Suprapubic skin (tissue), 4 donors: ENCODE data around the gene BBS10. TPM values are rescaled to one million over a fixed set of nuclear protein-coding genes. Genes with fewer than 3 reads are reported as not detected.

ENCODE experiments used
- DNase-seq, 2 donors: peaks; one replicate each; pipeline ENCODE4 v3.0.0-alpha.2; 2019; ENCODE audit warnings: low spot score in 2 of 2
- H3K27ac ChIP-seq: fragments of 200-600 bp; sonication (generic); one replicate; pipeline ENCODE4 v1.5.1; 2019
- H3K27me3 ChIP-seq: fragments of 200-600 bp; sonication (generic); one replicate; pipeline ENCODE4 v1.5.1; 2019
- H3K36me3 ChIP-seq: fragments of 200-600 bp; sonication (generic); one replicate; pipeline ENCODE4 v1.5.1; 2019
- H3K4me1 ChIP-seq: fragments of 200-600 bp; sonication (generic); one replicate; pipeline ENCODE4 v1.5.1; 2019
- H3K4me3 ChIP-seq: fragments of 200-600 bp; sonication (generic); one replicate; pipeline ENCODE4 v1.5.1; 2019; ENCODE audit warnings: mild to moderate bottlenecking
- H3K9me3 ChIP-seq: fragments of 200-600 bp; sonication (generic); one replicate; pipeline ENCODE4 v1.5.1; 2019
- CTCF ChIP-seq, 2 donors: fragments of 200-600 bp in 1 of 2; fragments of 450-650 bp in 1 of 2; sonication (generic) in 1 of 2; IDR thresholded peaks; one replicate each; pipeline ENCODE4 v1.5.1; 2016 to 2019; ENCODE audit warnings: antibody characterized with exemption in 2 of 2, mild to moderate bottlenecking in 1 of 2, moderate library complexity in 1 of 2
- EP300 ChIP-seq: sonication (generic); formaldehyde crosslinking; IDR thresholded peaks from one replicate; pipeline ENCODE4 v1.6.1; 2017; ENCODE audit warnings: antibody characterized with exemption
- POLR2A ChIP-seq, 2 donors: fragments of 450-650 bp; IDR thresholded peaks; one replicate each; pipeline ENCODE4 v1.6.1; 2017; ENCODE audit warnings: antibody characterized with exemption in 2 of 2, mild to moderate bottlenecking in 2 of 2, moderate library complexity in 2 of 2
- POLR2AphosphoS5 ChIP-seq, 3 donors: sonication (generic); formaldehyde crosslinking; IDR thresholded peaks; one replicate each; pipeline ENCODE4 v1.6.1; 2017; ENCODE audit warnings: antibody characterized with exemption in 3 of 3
- WGBS: methylation state at CpG from one replicate; pipeline ENCODE4 v1.1.5; 2018; 5-methylcytosine and 5-hydroxymethylcytosine counted together
- total RNA-seq, 4 donors: library from RNA; depleted of rRNA; stranded (reverse); fragments of >200 nt; gene quantifications; one replicate each; pipeline ENCODE4 v1.1.0, GENCODE V29; 2016

Gene BBS10
- total RNA-seq, 4 donors from 2014 or later, result 7.6 to 11.7 (median 9.6) TPM

DNA sequence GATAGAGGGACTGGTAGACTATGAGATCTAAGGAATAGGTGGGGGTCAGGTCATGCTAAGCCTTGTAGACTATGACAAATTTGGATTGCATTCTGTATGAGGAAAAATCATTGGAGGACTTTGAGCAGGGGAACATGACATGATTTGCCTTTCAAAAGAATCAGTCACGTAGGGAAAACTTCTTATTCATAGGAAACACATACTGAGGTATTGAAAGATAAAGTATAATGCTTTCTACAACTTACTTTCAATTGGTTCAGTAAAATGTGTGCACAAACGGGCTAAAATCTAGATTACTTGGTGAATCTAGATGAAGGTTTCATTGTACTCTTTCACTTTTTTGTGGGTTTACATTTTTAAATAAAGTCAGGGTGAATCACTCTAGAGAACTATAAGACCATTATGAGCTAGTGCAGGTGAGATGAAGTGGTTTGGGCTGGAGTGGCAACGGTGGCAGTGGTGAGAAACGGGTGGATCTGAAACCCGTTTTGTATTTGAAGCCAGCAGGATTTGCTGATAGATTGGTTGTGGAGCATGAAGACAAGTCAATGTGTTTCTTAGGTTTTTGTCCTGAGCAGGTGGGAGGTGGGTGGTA is 6.7 kb downstream of the BBS10 start:
- peaks cover 11% of the 10 kb centered on the region for H3K4me1 ChIP-seq
- H3K27ac ChIP-seq, result no peak overlapping the region
- TF ChIP-seq POLR2AphosphoS5 (IDR thresholded peaks at IDR 0.05) (no peak), CTCF (IDR thresholded peaks at IDR 0.05) (no peak), EP300 (no peak), POLR2A (IDR thresholded peaks at IDR 0.05) (no peak)
- H3K4me3 ChIP-seq, result no peak overlapping the region
- H3K36me3 ChIP-seq, result no peaks in the 10 kb centered on the region
- no peak for DNase-seq
- 86% methylated on average over 5 of the region's 5 CpGs for WGBS
- H3K27me3 ChIP-seq, result no peaks in the 10 kb centered on the region
- no peaks in the 10 kb centered on the region for H3K9me3 ChIP-seq

GRCh38 chr12:76340680-76341435 is 7.4 kb downstream of the BBS10 start:
- 84% methylated on average over 9 of the region's 9 CpGs for whole genome bisulfite sequencing
- Histone ChIP-seq H3K27me3 (no peaks in the 10 kb centered on the region), H3K36me3 (no peaks in the 10 kb centered on the region), H3K27ac (no peak overlapping the region), H3K9me3 (no peaks in the 10 kb centered on the region), H3K4me1 (peaks cover 5% of the 10 kb centered on the region), H3K4me3 (no peak overlapping the region)
- no peak for TF ChIP-seq CTCF (IDR thresholded peaks at IDR 0.05)
- no peak for TF ChIP-seq EP300
- TF ChIP-seq POLR2A (IDR thresholded peaks at IDR 0.05), result no peak
- DNase-seq, result no peak

- no peak for DNase-seq
- H3K27ac ChIP-seq, result no peak overlapping the region
- no peaks in the 10 kb centered on the region for H3K27me3 ChIP-seq
- WGBS, result 76% methylated on average over 3 of the region's 3 CpGs
- no peaks in the 10 kb centered on the region for H3K4me1 ChIP-seq
- H3K4me3 ChIP-seq, result no peak overlapping the region
- no peaks in the 10 kb centered on the region for H3K36me3 ChIP-seq
- H3K9me3 ChIP-seq, result no peaks in the 10 kb centered on the region
- TF ChIP-seq POLR2A (IDR thresholded peaks at IDR 0.05) (no peak), EP300 (no peak), POLR2AphosphoS5 (IDR thresholded peaks at IDR 0.05) (no peak), CTCF (IDR thresholded peaks at IDR 0.05) (no peak)
Measured at GRCh38 chr12:76337583-76337982, 10.6 kb downstream of the BBS10 start.

GRCh38 chr12:76332606-76333005 is 15.6 kb downstream of the BBS10 start:
- Histone ChIP-seq H3K27me3 (no peaks in the 10 kb centered on the region), H3K4me3 (no peak overlapping the region), H3K9me3 (no peaks in the 10 kb centered on the region), H3K27ac (no peak overlapping the region), H3K4me1 (no peaks in the 10 kb centered on the region), H3K36me3 (no peaks in the 10 kb centered on the region)
- 31% methylated on average over 1 of the region's 1 CpG for WGBS
- no peak for TF ChIP-seq POLR2AphosphoS5 (IDR thresholded peaks at IDR 0.05)
- no peak for TF ChIP-seq POLR2A (IDR thresholded peaks at IDR 0.05)
- no peak for TF ChIP-seq CTCF (IDR thresholded peaks at IDR 0.05)
- no peak for TF ChIP-seq EP300
- DNase-seq, result no peak

DNA sequence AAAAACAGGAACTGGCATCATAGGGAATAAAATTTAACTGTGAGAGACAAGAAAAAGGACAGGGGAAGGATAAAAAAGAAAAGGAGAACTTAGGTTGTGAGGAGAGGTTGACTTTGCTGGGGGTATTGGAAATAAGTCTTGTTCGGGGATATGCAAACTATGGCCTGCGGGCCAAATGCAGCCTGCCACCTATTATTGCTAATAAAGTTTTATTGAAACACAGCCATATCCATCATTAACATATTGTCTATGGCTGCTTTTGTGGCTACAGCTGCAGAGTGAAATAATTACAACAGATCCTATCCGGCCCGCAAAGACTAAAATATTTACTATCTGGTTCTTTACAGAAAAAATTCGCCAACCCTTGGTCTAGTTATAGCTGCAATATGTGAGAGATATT is 18.6 kb downstream of the BBS10 start:
- Histone ChIP-seq H3K9me3 (no peaks in the 10 kb centered on the region), H3K27me3 (no peaks in the 10 kb centered on the region), H3K4me3 (no peak overlapping the region), H3K36me3 (no peaks in the 10 kb centered on the region), H3K27ac (no peak overlapping the region), H3K4me1 (no peaks in the 10 kb centered on the region)
- 92% methylated on average over 5 of the region's 5 CpGs for WGBS
- DNase-seq, result no peak
- TF ChIP-seq POLR2AphosphoS5 (IDR thresholded peaks at IDR 0.05), result no peak
- TF ChIP-seq POLR2A (IDR thresholded peaks at IDR 0.05), result no peak
- no peak for TF ChIP-seq CTCF (IDR thresholded peaks at IDR 0.05)
- no peak for TF ChIP-seq EP300
